ENCODE measurements around the gene TCF25.
A peak's percentile ranks its signal among the peaks of the same experiment; 100 is the strongest.
"Not testable (repeated sequence)": the region's sequence is repeated elsewhere in the genome, so short reads cannot be mapped to it uniquely, and the experiment has no call there.

Gene TCF25

GRCh38 chr16:89873109-89873971 is at the start of gene TCF25:
TSS of gene TCF25 (plus strand) at chr16:89873592. CDS start at chr16:89873668, 76 bp downstream.
- peak; percentile 81 for DNase-seq (ENCODE audit: low spot score)

GRCh38 chr16:89823824-89824148 is 49.6 kb upstream of the TCF25 start:
- DNase-seq (ENCODE audit: low spot score), result not testable (repeated sequence)

- no peak for DNase-seq (ENCODE audit: low spot score)
Measured at GRCh38 chr16:89826531-89827382, 46.6 kb upstream of the TCF25 start.

GRCh38 chr16:89827383-89828198 is 45.8 kb upstream of the TCF25 start:
- peak; percentile 83 for DNase-seq (ENCODE audit: low spot score)

- DNase-seq (ENCODE audit: low spot score), result peak; percentile 64
Measured at GRCh38 chr16:89828199-89828869, 45.1 kb upstream of the TCF25 start, which contains the start of gene SPIRE2. TSS of gene SPIRE2 (plus strand) at chr16:89828475. CDS start at chr16:89828551, 76 bp downstream.

- DNase-seq (ENCODE audit: low spot score), result no peak
Measured at GRCh38 chr16:89828870-89829629, 44.3 kb upstream of the TCF25 start.

GRCh38 chr16:89829630-89830437 is 43.6 kb upstream of the TCF25 start:
- DNase-seq (ENCODE audit: low spot score), result peak; percentile 38

- no peak for DNase-seq (ENCODE audit: low spot score)
Measured at GRCh38 chr16:89831810-89832328, 41.5 kb upstream of the TCF25 start.

GRCh38 chr16:89833664-89834363 is 39.6 kb upstream of the TCF25 start:
- peak; percentile 93 for DNase-seq (ENCODE audit: low spot score)

GRCh38 chr16:89834813-89835363 is 38.5 kb upstream of the TCF25 start:
- not testable (repeated sequence) for DNase-seq (ENCODE audit: low spot score)

- DNase-seq (ENCODE audit: low spot score), result not testable (repeated sequence)
Measured at GRCh38 chr16:89836484-89836883, 36.9 kb upstream of the TCF25 start.

GRCh38 chr16:89837014-89837546 is 36.3 kb upstream of the TCF25 start:
- DNase-seq (ENCODE audit: low spot score), result no peak

GRCh38 chr16:89841275-89841674 is 32.1 kb upstream of the TCF25 start:
- DNase-seq (ENCODE audit: low spot score), result no peak

GRCh38 chr16:89842471-89843408 is 30.7 kb upstream of the TCF25 start:
- no peak for DNase-seq (ENCODE audit: low spot score)

- DNase-seq (ENCODE audit: low spot score), result no peak
Measured at GRCh38 chr16:89843409-89844350, 29.7 kb upstream of the TCF25 start.

- no peak for DNase-seq (ENCODE audit: low spot score)
Measured at GRCh38 chr16:89844739-89845339, 28.6 kb upstream of the TCF25 start.
